Germinal center (tissue), 1 donor: ENCODE data around the gene SLC26A5.
A peak's percentile ranks its signal among the peaks of the same experiment; 100 is the strongest.

Experiments
- DNase-seq: peaks from one replicate; pipeline ENCODE4 v3.0.0; 2012; ENCODE audit warnings: mixed read lengths, low spot score

The SLC26A5 gene

DNA sequence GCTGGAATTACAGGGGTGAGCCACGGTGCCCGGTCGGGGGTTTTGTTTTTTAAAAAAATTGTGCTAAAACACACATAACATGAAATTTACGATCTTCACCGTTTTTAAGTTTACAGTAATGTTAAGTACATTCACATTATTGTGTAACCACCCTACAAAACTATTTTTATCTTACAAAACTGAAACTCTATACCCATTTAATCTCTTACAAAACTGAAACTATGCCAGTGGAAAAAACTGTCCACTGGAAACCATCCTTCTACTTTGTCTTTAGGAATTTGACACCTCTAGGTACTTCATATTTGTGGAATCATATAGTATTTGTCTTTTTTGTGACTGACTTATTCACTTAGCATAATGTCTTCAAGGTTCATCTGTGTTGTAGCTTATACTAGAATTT lies 99.6 kb downstream of the SLC26A5 start:
- no peak for DNase-seq

GRCh38 chr7:103344453-103345149 lies 101.4 kb downstream of the SLC26A5 start, which contains the start of gene DNAJC2:
Gene DNAJC2 (minus strand): TSS chr7:103344767. CDS start chr7:103344622, 145 bp downstream.
- DNase-seq = peak; percentile 88

DNA sequence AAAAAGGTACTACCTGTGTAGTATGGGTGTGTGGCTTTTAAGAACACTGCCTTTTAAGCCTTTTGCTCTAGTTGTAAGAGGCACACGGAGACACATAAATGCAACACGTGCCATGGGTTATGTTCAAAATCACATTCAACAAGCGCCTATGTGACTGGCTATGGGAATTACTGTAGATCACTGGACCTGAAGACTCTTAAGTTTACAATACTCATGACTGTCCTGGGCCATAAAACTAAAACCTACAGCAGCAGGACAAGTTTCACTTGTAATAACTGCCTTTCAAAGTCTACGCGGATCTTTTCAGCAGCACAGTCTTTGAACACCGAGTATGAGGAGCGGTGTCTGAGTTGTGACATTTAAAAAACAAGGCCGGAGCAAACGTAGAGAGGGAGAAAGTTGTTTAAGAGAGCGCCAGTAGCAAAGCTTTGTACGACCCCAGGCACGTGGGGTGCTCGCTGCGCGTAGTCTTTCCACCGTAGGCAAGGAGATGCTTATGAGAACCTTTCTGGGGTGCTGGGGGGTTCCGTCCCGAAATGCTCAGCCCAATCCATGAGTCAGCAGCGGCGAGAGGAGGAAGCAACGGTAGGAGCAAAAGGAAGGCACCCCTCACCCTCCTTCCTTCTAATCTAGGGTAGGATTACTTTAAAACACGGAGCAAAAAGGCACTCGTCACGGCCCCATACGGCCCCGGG lies 102.1 kb downstream of the SLC26A5 start:
- peak; percentile 19 for DNase-seq

DNA sequence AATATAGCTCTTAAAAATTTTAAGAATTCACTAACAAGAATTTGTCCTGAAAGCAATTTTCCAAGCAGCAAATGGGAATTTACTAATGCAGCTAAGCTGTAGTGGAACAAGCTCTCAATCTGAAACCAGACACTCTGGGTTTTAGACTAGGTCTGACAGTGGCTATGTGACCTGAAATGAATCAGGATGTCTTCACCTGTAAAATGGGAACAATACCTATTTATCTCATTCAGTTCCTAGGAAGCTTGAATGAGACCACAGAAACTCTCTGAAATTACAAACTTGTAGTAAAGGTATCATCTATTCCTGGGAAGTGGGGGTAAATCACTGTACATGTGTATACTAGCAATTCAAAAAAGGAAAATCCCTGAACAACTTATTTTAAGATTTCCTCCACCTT lies 102.7 kb downstream of the SLC26A5 start:
- no peak for DNase-seq

DNA sequence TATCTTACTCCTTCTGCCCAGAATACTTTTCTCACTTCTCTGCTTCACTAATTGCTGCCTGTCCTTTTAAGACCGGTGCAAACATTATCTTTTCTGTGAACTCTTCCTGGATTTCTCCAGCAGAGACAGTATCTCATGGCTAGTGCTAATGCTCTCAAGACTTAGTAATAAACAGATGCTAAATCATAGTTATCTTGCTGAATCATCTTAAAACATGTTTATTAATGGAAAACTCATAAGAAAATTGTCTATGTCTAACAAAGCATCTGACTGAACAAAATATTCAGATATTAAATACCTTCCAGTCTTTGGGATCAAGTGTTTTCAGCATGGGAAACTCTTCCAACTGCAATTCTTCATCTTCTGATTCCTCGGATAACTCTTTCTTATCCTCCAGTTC lies 104.5 kb downstream of the SLC26A5 start:
- DNase-seq = no peak

DNA sequence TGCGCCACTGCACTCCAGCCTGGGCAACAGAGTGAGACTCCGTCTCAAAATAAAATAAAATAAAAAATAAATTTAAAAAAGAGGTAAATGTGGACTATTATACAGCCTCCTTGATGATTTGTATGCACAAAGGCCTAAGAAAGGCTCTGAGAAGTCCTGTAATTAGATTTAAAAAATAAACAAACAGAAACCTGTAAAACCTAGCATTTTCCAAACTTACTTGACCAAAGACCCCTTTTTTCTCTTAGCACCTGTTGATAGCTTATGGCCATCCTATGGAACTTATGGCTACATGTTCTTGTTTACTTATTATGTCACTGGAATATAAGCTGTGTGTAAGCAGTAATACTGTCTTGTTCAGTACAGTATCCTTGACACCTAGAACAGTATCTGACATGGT lies 107.1 kb downstream of the SLC26A5 start:
- DNase-seq = no peak

GRCh38 chr7:103336761-103337160 lies 109.2 kb downstream of the SLC26A5 start:
- DNase-seq = no peak

GRCh38 chr7:103325744-103326143 lies 120.3 kb downstream of the SLC26A5 start:
- no peak for DNase-seq
